ENCODE measurements around the gene BAZ2B.
"Not testable (repeated sequence)": the region's sequence is repeated elsewhere in the genome, so short reads cannot be mapped to it uniquely, and the experiment has no call there.

The BAZ2B gene

DNA sequence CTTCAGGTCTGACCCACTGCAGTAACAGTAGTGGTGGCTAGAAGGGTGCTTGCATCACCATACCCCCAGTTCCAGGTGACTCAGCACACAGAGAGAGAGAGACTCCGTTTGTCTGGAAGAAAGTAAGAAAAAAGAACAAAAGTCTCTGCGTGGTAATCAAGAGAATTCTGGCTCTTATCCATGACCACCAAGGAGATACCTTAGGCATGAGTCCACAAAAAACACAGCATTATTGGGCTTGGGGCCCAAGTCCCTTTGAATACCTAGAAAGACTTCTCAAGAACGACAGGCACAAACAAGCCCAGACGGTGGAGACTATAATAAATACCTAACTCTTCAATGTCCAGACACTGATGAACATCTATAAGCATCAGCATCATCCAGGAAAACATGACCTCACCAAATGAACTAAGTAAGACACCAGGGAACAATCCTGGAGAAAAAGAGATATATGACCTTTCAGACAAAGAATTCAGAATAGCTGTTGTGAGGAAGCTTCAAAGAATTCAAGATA, 21.7 kb upstream of the BAZ2B start:
- no peaks in the 10 kb centered on the region for H3K27me3 ChIP-seq (ENCODE audit: insufficient read depth, low read length)
- H3K36me3 ChIP-seq (ENCODE audit: insufficient read depth, low read length): no peaks in the 10 kb centered on the region
- no peak overlapping the region for H3K27ac ChIP-seq (ENCODE audit: low read depth, low read length)
- H3K4me3 ChIP-seq (ENCODE audit: low read length): no peak overlapping the region
- no peaks in the 10 kb centered on the region for H3K9me3 ChIP-seq (ENCODE audit: insufficient read depth, low read depth, low read length)
- no peak overlapping the region for H3K9ac ChIP-seq (ENCODE audit: low read depth, low read length)
- 88% methylated on average over 4 of the region's 4 CpGs for WGBS
- peaks cover 13% of the 10 kb centered on the region for H3K4me1 ChIP-seq (ENCODE audit: insufficient read depth, low read length)

DNA sequence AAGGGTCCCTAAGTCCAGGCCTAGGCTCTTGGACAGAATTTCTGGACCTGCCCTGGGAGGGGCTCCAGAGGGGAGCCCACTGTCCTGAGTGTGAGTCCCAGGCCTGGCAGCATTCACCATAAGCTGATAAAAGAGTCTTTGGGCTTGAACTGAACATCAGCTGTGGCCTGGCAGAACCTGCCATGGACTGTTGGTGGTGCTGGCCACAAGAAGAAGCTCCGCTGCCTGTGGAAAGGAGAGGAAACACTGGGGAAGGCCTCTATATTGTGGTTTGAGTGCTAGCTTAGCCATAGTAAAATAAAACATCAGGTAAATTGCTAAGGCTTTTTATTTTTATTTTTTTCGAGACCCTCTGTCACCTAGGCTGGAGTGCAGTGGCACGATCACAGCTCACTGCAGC, 20.9 kb upstream of the BAZ2B start:
- Histone ChIP-seq H3K36me3 (ENCODE audit: insufficient read depth, low read length) (no peaks in the 10 kb centered on the region), H3K9me3 (ENCODE audit: insufficient read depth, low read depth, low read length) (no peaks in the 10 kb centered on the region), H3K27me3 (ENCODE audit: insufficient read depth, low read length) (no peaks in the 10 kb centered on the region), H3K4me3 (ENCODE audit: low read length) (no peak overlapping the region), H3K9ac (ENCODE audit: low read depth, low read length) (no peak overlapping the region), H3K4me1 (ENCODE audit: insufficient read depth, low read length) (peaks cover 13% of the 10 kb centered on the region), H3K27ac (ENCODE audit: low read depth, low read length) (no peak overlapping the region)
- 92% methylated on average over 3 of the region's 3 CpGs for WGBS

DNA sequence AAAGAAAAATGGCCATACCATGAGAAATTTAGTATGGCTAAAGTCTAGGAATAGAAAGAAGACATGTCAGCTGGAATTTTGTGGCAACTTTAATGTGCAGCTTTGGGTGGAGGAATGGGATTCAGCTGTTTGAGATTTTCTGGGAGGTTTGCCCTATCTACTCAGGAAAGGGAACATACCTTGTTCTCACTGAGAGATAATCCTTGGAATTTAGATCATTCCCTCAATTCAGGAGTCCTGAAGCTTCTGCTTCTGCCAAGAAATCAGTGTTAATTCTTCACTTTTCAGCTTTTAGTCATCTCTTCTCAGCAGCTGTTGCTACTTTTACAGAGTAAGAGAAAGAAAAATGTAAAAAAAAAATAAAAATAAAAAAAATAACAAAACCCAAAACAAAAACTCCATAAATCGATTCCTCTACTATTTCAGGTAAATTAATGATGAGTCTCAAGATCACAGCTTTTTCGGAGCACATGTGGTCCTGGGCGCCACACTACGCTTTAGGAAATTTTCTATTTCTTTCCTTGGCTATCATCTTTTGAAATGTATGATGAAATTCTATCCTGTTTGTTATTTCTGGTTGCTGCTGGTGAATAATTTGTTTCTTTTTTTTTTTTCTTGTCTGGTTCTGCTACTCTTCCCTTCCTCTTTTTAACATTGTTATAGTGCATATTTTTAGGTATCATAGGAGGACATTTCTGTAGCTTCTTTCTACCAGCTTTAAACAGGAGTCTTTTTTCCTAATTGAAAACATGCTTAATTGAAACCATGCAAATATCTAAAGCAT, 18.9 kb upstream of the BAZ2B start:
- 68% methylated on average over 4 of the region's 4 CpGs for WGBS
- Histone ChIP-seq H3K4me3 (ENCODE audit: low read length) (no peak overlapping the region), H3K36me3 (ENCODE audit: insufficient read depth, low read length) (no peaks in the 10 kb centered on the region), H3K9ac (ENCODE audit: low read depth, low read length) (no peak overlapping the region), H3K9me3 (ENCODE audit: insufficient read depth, low read depth, low read length) (no peaks in the 10 kb centered on the region), H3K27ac (ENCODE audit: low read depth, low read length) (no peak overlapping the region), H3K4me1 (ENCODE audit: insufficient read depth, low read length) (peaks cover 13% of the 10 kb centered on the region), H3K27me3 (ENCODE audit: insufficient read depth, low read length) (no peaks in the 10 kb centered on the region)

DNA sequence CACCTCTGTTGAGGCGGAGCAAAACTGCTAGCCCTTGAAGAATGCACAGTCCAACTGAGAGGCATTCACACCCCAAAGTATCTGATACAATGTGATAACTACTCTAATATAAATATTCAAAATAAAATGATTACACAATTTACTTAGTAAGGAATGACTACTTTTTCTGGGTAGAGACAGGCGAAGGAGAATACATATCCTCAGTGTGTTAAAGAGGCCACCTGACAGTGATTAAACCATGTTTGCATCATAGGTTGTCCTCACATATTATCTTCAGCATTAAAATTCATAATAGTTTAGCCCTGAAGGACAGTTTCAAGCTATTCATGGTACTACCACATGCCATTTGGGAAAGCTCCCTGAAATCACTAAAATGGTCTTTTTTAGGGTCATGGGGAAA, 16.9 kb upstream of the BAZ2B start:
- peaks cover 13% of the 10 kb centered on the region for H3K4me1 ChIP-seq (ENCODE audit: insufficient read depth, low read length)
- WGBS: 95% methylated on average over 2 of the region's 2 CpGs
- no peaks in the 10 kb centered on the region for H3K9me3 ChIP-seq (ENCODE audit: insufficient read depth, low read depth, low read length)
- no peak overlapping the region for H3K27ac ChIP-seq (ENCODE audit: low read depth, low read length)
- no peak overlapping the region for H3K4me3 ChIP-seq (ENCODE audit: low read length)
- H3K36me3 ChIP-seq (ENCODE audit: insufficient read depth, low read length): no peaks in the 10 kb centered on the region
- no peaks in the 10 kb centered on the region for H3K27me3 ChIP-seq (ENCODE audit: insufficient read depth, low read length)
- no peak overlapping the region for H3K9ac ChIP-seq (ENCODE audit: low read depth, low read length)

DNA sequence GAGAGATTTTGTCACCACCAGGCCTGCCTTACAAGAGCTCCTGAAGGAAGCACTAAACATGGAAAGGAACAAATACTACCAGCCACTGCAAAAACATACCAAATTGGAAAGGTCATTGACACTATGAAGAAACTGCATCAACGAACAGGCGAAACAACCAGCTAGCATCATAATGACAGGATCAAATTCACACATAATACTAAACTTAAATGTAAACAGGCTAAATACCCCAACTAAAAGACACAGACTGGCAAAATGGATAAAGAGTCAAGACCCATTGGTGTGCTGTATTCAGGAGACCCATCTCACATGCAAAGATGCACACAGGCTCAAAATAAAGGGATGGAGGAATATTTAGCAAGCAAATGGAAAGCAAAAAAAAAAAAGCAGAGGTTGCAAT, 9.3 kb upstream of the BAZ2B start:
- not testable (repeated sequence) for H3K36me3 ChIP-seq (ENCODE audit: insufficient read depth, low read length); H3K27me3 ChIP-seq (ENCODE audit: insufficient read depth, low read length); H3K4me3 ChIP-seq (ENCODE audit: low read length); H3K4me1 ChIP-seq (ENCODE audit: insufficient read depth, low read length); H3K27ac ChIP-seq (ENCODE audit: low read depth, low read length); H3K9me3 ChIP-seq (ENCODE audit: insufficient read depth, low read depth, low read length); H3K9ac ChIP-seq (ENCODE audit: low read depth, low read length)
- WGBS: 93% methylated on average over 2 of the region's 2 CpGs

DNA sequence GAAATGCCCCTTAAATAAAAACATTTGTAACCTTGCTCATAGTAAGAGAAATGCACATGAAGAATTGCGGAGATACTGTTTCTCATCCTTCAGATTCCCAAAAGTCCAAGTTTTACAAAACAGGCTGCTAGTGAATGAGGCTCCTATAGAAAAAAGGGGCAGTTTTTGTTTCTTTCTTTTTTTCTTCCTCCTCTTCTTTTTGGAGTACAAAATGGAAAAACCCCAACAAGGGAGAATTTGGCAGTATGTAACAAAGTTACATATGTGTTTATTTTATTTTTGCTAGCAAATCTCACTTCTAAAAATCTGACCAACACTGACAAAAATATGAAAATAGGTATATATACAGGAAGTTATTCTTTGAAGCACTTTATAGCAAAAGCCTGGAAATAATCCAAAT, 7.1 kb upstream of the BAZ2B start:
- Histone ChIP-seq H3K36me3 (ENCODE audit: insufficient read depth, low read length) (no peaks in the 10 kb centered on the region), H3K4me3 (ENCODE audit: low read length) (no peak overlapping the region), H3K4me1 (ENCODE audit: insufficient read depth, low read length) (peaks cover 14% of the 10 kb centered on the region), H3K27me3 (ENCODE audit: insufficient read depth, low read length) (no peaks in the 10 kb centered on the region), H3K9me3 (ENCODE audit: insufficient read depth, low read depth, low read length) (no peaks in the 10 kb centered on the region), H3K27ac (ENCODE audit: low read depth, low read length) (no peak overlapping the region), H3K9ac (ENCODE audit: low read depth, low read length) (no peak overlapping the region)
- WGBS: 100% methylated on average over 1 of the region's 1 CpG

DNA sequence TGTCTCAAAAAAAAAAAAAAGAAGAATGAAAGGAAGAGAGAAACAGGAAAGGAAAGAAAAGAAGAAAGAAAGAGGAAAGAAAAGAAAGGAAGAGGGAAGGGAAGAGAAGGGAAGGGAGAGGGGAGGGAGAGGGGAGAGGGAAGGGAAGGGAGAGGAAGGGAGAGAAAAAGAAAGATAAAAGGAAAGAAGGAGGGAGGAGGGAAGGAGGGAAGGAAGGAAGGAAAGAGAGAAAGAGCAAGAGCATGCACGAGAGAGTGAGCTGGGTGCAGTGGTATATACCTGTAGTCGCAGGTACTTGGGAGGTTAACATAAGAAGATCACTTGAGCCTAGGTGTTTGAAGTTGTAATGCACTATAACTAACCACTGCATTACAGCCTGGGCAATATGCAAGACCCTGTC, 6.6 kb upstream of the BAZ2B start:
- 92% methylated on average over 2 of the region's 2 CpGs for WGBS
- H3K27ac ChIP-seq (ENCODE audit: low read depth, low read length): no peak overlapping the region
- H3K4me1 ChIP-seq (ENCODE audit: insufficient read depth, low read length): peaks cover 19% of the 10 kb centered on the region
- no peak overlapping the region for H3K4me3 ChIP-seq (ENCODE audit: low read length)
- H3K36me3 ChIP-seq (ENCODE audit: insufficient read depth, low read length): no peaks in the 10 kb centered on the region
- no peaks in the 10 kb centered on the region for H3K27me3 ChIP-seq (ENCODE audit: insufficient read depth, low read length)
- no peak overlapping the region for H3K9ac ChIP-seq (ENCODE audit: low read depth, low read length)
- H3K9me3 ChIP-seq (ENCODE audit: insufficient read depth, low read depth, low read length): no peaks in the 10 kb centered on the region

DNA sequence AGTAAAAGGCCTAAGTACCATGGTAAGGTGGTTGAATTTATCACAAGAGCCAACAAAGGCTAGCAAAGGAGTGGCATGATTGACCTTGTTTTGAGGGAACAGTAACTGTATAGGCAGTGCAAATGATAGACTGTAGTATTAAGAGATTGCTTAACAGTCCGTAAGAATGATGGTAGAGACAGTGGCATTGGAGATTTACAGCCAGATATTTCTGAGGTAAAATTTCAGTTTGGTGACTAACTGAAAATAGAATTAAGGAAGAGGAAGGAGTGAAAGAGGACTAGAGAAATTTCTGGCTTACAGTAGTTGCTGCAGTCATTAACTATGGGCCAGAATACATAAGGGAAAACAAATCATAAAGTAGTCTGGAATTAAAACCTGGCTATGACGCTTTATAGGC, 4.4 kb upstream of the BAZ2B start:
- no peak overlapping the region for H3K27ac ChIP-seq (ENCODE audit: low read depth, low read length)
- no peaks in the 10 kb centered on the region for H3K9me3 ChIP-seq (ENCODE audit: insufficient read depth, low read depth, low read length)
- H3K27me3 ChIP-seq (ENCODE audit: insufficient read depth, low read length): no peaks in the 10 kb centered on the region
- H3K36me3 ChIP-seq (ENCODE audit: insufficient read depth, low read length): no peaks in the 10 kb centered on the region
- H3K4me1 ChIP-seq (ENCODE audit: insufficient read depth, low read length): peaks cover 32% of the 10 kb centered on the region
- no peak overlapping the region for H3K4me3 ChIP-seq (ENCODE audit: low read length)
- WGBS: 88% methylated on average over 2 of the region's 2 CpGs
- H3K9ac ChIP-seq (ENCODE audit: low read depth, low read length): no peak overlapping the region

DNA sequence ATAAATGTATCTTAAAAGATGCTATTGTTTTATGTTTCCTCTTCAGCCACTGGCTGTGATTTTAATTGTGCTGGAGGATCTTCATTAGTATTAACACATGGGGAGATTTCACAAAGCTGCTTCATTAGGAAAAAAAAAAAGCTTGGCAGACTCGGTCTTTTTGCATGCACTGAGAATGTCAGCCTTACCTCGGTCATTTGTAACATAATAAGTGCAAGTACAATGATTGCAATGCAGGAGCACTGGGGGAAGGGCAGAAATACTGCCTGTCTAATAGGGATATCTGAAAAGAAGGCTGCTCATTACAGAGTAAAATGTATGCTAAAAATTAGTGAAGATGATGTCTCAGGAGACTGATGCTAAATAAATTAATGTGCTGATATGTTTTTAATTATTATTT, 1.3 kb upstream of the BAZ2B start:
- WGBS: 2% methylated on average over 2 of the region's 2 CpGs

DNA sequence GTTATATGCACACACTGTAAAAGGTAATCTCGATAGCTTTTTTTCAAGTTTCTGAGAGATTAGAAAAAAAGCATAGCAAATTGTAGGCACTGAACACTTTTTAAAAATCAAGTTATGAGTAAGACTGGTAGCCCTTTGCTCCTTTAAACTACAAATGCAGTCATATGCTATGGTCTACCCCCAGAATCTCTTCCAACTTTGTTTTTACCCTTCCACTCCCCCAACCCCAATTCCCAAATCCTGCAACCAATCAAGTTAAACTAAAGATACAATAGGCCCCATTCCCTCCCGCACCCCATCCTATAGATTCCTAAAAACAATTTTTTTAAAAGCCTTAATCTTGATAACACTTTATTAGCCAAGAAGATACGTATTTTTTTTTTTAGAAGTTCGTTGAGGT, 752 bp upstream of the BAZ2B start:
- no peaks in the 10 kb centered on the region for H3K9me3 ChIP-seq (ENCODE audit: insufficient read depth, low read depth, low read length)
- peak overlapping the region; percentile 93 for H3K4me3 ChIP-seq (ENCODE audit: low read length)
- peak overlapping the region; percentile 98 for H3K27ac ChIP-seq (ENCODE audit: low read depth, low read length)
- H3K36me3 ChIP-seq (ENCODE audit: insufficient read depth, low read length): no peaks in the 10 kb centered on the region
- peak overlapping the region; percentile 97 for H3K9ac ChIP-seq (ENCODE audit: low read depth, low read length)
- WGBS: 3% methylated on average over 2 of the region's 4 CpGs
- H3K27me3 ChIP-seq (ENCODE audit: insufficient read depth, low read length): no peaks in the 10 kb centered on the region
- H3K4me1 ChIP-seq (ENCODE audit: insufficient read depth, low read length): peaks cover 51% of the 10 kb centered on the region

More for the DNA sequence above, 1.3 kb upstream of the BAZ2B start:
- peak overlapping the region; percentile 93 for H3K4me3 ChIP-seq (ENCODE audit: low read length)
- no peaks in the 10 kb centered on the region for H3K27me3 ChIP-seq (ENCODE audit: insufficient read depth, low read length)
- H3K36me3 ChIP-seq (ENCODE audit: insufficient read depth, low read length): no peaks in the 10 kb centered on the region
- peaks cover 45% of the 10 kb centered on the region for H3K4me1 ChIP-seq (ENCODE audit: insufficient read depth, low read length)
- peak overlapping the region; percentile 98 for H3K27ac ChIP-seq (ENCODE audit: low read depth, low read length)
- no peaks in the 10 kb centered on the region for H3K9me3 ChIP-seq (ENCODE audit: insufficient read depth, low read depth, low read length)
- H3K9ac ChIP-seq (ENCODE audit: low read depth, low read length): peak overlapping the region; percentile 97; the same call in 1 of the 2 replicates

DNA sequence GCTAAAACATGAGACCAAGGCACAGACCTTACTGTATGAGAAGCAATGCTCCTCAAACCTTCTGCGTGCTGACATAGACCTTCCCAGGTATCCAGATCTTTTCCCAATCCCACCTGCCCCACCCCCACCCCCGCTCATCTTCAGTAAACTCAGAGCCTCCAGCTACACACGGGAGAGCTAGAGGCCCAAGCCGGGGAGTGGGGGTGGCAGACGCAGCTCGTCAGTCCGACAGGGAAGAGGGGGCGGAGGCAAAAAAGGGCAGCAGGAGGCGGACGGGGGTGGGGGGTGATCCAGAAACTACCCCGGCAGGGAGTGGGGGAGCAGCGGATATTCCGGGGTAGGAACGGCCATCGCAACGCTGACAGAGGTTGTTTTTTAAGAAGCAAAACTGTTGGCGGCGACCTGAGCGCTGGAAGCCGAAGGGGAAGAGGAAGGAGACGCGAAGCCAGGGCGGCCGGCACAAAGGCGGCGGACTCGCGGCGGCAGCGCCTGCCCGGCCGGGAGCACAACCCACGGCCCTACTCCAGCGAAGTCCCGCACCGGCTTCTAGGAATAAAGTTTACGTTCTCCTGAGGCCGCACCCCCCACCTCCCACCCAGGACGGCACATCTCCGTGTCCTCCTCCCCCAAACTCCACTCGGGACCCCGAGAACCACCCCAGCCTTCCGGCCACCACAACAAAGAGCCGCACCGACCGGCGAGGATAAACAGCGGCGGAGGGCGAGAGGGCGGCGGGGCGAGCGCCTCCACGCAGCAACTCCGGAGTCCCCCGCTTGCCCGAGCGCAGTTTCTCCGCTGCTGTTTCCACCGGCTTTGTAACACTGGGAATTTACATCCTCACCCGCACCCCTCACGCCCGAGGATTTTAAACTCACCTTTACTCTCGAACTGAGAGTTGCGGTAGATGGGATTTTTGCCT, 722 bp downstream of the BAZ2B start:
- Histone ChIP-seq H3K9ac (ENCODE audit: low read depth, low read length) (peak overlapping the region; percentile 97), H3K36me3 (ENCODE audit: insufficient read depth, low read length) (no peaks in the 10 kb centered on the region), H3K27ac (ENCODE audit: low read depth, low read length) (peak overlapping the region; percentile 98), H3K27me3 (ENCODE audit: insufficient read depth, low read length) (no peaks in the 10 kb centered on the region), H3K4me1 (ENCODE audit: insufficient read depth, low read length) (peaks cover 60% of the 10 kb centered on the region), H3K4me3 (ENCODE audit: low read length) (peak overlapping the region; percentile 93), H3K9me3 (ENCODE audit: insufficient read depth, low read depth, low read length) (no peaks in the 10 kb centered on the region)
- WGBS: under 1% methylated on average over 61 of the region's 66 CpGs
